Fibroblast of mammary gland (primary cell): ENCODE data around the gene PIP5K1A.

Experiments used
- DNase-seq: peaks from one replicate; pipeline ENCODE4 v3.0.0-alpha.2; 2010; ENCODE audit warnings: low read depth
- H3K4me3 ChIP-seq: 2 replicates; pipeline ENCODE4 v1.5.1; 2011; ENCODE audit warnings: low read depth, mild to moderate bottlenecking, low read length, moderate library complexity; ENCODE audit not compliant: control insufficient read depth
- TF ChIP-seq, protein P1 (sequence below): conservative IDR thresholded peaks from 2 replicates; pipeline ENCODE4 v1.5.1; 2011; ENCODE audit warnings: low read depth, low read length, inconsistent platforms; ENCODE audit not compliant: control insufficient read depth, insufficient read depth

The PIP5K1A gene

DNA sequence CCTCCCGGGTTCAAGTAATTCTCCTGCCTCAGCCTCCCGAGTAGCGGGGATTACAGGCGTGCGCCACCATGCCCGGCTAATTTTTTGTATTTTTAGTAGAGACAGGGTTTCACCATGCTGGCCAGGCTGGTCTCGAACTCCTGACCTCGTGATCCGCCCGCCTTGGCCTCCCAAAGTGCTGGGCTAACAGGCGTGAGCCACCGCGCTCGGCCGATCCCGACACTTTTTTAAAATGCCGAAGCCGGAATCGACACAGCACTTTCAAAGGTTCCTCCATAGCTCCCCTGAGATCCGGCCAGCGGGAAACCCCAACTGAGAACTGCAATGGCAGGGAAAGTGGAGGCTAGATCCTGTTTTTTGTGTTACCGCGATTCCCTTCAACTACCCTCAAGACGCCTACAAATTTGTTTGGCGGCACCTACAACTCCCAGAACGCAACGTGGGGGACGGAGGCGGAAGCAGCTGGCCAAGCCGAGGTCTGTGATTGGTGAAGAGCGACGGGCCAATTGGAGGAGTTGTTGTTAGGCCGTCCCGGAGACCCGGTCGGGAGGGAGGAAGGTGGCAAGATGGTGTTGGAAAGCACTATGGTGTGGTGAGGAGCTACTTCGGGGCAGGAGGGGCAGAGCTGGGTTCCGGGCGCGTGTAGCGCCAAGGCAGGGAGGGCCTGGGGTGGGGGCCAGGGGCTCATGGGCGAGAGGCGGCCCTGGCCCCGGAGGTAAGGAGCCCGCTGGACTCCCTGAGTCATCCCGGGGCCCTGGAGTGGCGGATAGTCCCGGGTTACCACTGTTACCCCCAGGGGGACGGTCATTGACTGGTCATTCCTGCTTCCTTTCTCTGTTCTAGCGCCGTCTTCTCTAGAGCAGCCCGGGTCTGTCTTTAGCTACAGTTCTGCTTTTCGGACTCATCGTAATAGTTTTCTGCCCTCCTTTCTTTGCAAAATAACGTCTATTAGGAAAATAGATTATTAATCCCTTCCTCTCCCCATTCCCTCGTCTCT lies 56.2 kb downstream of the PIP5K1A start, which contains the start of gene PSMD4:
Gene PSMD4 (plus strand): TSS at position 518 of the 997 bp plus-strand sequence. CDS start 49 bp downstream, at position 567.
- DNase-seq, result peak; percentile 97
- peak within 1 kb of the TSS; percentile 92 for H3K4me3 ChIP-seq
- TF ChIP-seq, protein P1, sequence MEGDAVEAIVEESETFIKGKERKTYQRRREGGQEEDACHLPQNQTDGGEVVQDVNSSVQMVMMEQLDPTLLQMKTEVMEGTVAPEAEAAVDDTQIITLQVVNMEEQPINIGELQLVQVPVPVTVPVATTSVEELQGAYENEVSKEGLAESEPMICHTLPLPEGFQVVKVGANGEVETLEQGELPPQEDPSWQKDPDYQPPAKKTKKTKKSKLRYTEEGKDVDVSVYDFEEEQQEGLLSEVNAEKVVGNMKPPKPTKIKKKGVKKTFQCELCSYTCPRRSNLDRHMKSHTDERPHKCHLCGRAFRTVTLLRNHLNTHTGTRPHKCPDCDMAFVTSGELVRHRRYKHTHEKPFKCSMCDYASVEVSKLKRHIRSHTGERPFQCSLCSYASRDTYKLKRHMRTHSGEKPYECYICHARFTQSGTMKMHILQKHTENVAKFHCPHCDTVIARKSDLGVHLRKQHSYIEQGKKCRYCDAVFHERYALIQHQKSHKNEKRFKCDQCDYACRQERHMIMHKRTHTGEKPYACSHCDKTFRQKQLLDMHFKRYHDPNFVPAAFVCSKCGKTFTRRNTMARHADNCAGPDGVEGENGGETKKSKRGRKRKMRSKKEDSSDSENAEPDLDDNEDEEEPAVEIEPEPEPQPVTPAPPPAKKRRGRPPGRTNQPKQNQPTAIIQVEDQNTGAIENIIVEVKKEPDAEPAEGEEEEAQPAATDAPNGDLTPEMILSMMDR, result no peak

DNA sequence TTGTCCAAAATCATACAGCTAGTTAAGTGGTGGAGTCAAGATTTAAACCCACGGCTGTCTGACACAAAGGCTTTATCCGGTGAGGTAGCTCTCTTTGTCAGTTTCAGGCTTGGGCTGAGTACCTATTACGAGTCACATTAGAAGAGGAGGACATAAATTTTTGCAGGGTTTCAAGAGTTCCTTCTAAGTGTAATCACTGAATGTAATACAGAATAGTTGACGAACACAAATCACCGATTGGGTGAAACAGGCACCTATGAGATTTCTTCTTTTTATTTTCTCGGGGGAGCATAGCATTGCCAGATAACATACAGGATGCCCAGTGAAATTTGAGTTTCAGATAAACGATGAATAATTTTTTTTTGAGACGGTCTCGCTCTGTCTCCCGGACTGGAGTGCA lies 57.0 kb downstream of the PIP5K1A start:
- peak overlapping the region; percentile 92 for H3K4me3 ChIP-seq
- peak; percentile 26 for DNase-seq
- TF ChIP-seq, protein P1, result no peak

- TF ChIP-seq, protein P1, result no peak
- DNase-seq, result no peak
Observed at GRCh38 chr1:151259351-151259750, 61.0 kb downstream of the PIP5K1A start.

GRCh38 chr1:151265446-151266236 lies 67.3 kb downstream of the PIP5K1A start:
- TF ChIP-seq, protein P1, result no peak
- DNase-seq, result no peak
- no peak overlapping the region for H3K4me3 ChIP-seq

More at GRCh38 chr1:151259351-151259750, 61.0 kb downstream of the PIP5K1A start:
- no peak overlapping the region for H3K4me3 ChIP-seq

GRCh38 chr1:151266315-151266714 lies 68.0 kb downstream of the PIP5K1A start:
- no peak overlapping the region for H3K4me3 ChIP-seq
- no peak for DNase-seq
- TF ChIP-seq, protein P1, result no peak

- DNase-seq, result no peak
- TF ChIP-seq, protein P1, result no peak
Observed at GRCh38 chr1:151266821-151267220, 68.5 kb downstream of the PIP5K1A start.

More at GRCh38 chr1:151266821-151267220, 68.5 kb downstream of the PIP5K1A start:
- H3K4me3 ChIP-seq, result no peak overlapping the region
